GM19452 (cell line): ENCODE data around the gene GPR55.

Source experiments
- ATAC-seq: cut with Tn5 transposase; IDR thresholded peaks from one replicate; pipeline ENCODE4 v1.9.1; 2021; ENCODE audit not compliant: unreplicated experiment

The GPR55 gene

GRCh38 chr2:230886206-230886605, 38.8 kb downstream of the GPR55 start:
- no peak for ATAC-seq

GRCh38 chr2:230885463-230886130, 39.4 kb downstream of the GPR55 start:
- no peak for ATAC-seq

GRCh38 chr2:230881840-230882239, 43.2 kb downstream of the GPR55 start:
- no peak for ATAC-seq

DNA sequence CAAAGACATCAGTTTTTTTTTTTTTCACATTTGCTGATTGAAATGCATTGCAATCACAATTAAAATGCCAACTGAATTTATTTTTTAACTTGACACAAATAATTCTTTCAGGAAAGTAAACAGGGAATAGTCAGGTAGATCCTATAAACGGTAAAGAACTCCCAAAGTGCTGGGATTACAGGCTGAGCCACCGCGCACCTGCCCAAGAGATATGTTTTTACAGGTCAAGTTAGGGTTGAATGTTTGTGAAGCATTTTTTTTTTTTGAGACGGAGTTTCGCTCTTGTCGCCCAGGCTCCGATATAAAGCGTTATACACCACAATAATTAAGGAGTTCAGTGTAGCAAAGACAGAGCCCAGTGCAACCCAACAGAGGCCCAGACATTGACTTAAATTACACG, 45.2 kb downstream of the GPR55 start:
- ATAC-seq: no peak

- no peak for ATAC-seq
These were observed 45.7 kb downstream of the GPR55 start for GRCh38 chr2:230879271-230879882.

- no peak for ATAC-seq
These were observed 46.3 kb downstream of the GPR55 start for GRCh38 chr2:230878599-230879188.

DNA sequence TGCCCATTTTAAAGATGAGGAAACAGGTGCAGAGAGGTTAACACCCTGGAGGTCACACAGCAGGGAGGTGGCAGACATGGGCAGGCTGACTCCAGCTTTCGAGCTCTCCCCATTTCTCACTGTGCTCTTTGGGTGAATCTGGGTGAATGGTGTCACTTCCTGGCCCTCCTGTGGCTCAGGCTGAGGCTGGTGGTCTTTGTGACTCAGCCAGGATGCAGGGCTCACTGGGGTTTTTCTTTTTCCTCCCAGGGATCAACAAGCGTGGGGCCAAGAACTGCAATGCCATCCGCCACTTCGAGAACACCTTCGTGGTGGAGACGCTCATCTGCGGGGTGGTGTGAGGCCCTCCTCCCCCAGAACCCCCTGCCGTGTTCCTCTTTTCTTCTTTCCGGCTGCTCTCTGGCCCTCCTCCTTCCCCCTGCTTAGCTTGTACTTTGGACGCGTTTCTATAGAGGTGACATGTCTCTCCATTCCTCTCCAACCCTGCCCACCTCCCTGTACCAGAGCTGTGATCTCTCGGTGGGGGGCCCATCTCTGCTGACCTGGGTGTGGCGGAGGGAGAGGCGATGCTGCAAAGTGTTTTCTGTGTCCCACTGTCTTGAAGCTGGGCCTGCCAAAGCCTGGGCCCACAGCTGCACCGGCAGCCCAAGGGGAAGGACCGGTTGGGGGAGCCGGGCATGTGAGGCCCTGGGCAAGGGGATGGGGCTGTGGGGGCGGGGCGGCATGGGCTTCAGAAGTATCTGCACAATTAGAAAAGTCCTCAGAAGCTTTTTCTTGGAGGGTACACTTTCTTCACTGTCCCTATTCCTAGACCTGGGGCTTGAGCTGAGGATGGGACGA, 47.1 kb downstream of the GPR55 start:
- ATAC-seq: no peak

DNA sequence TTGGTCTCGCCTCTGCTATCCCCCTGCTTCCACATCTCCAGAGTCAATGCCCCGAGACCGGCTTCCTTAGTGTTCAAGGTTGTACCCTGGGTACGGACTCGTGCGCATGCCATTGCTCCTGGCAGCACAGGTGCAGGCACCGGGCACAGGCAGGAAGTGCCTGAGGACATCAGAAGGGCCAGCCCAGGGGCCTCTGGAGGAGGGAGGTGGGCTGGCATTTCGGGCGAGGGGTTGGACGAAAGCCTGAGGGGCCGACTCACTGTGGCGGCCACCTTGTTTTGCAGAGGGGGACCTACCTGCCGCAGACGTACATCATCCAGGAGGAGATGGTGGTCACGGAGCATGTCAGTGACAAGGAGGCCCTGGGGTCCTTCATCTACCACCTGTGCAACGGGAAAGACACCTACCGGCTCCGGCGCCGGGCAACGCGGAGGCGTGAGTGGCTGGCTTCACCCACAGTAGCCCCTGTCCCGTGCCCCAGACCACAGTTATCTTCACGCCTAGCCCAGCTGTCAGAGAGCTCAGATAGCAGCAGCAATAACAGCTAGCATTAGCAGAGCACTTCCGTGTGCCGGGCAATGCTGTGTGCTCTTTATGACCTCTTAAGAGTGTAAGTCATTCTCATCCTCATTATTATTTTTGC, 47.8 kb downstream of the GPR55 start:
- ATAC-seq: no peak

DNA sequence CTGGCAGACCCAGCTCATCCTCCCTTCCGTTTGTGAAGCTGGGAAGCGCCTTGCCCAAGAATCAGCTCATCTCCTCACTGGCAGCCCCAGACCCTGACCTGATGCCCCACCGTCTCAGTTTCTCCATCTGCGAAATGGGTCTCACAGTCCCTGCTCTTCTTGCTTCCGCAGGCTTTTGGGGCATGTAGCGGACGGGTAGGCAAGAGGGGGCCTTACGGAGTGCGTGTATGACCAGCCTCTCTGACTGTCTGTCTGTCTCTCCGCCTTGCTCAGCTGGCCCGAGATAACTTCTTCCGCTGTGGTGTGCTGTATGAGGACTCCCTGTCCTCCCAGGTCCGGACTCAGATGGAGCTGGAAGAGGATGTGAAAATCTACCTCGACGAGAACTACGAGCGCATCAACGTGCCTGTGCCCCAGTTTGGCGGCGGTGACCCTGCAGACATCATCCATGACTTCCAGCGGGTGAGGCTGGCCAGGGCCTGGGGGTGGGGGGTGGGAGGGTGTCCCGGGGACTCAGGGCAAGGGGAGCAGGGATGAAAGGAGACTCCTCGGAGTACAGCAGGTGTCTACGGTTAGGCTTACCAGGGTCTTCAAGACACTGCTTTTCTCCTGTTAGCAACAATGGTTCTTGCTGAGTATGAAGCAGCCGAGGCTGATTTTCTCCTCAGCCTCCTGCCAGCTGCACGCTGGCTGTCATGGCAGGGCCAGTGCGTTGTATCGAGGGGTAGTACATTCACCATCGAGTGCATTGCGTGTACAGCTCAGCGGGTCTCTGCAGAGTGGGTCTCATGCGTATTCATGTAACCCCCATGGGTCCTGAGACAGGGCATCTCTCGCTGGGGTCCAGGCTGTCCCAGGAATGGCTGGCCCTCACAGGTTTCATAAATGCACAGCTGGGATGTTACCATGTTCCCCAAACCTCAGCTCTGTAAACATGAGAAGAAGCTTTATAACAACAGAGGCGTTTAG, 49.4 kb downstream of the GPR55 start:
- no peak for ATAC-seq

- ATAC-seq: no peak
These were observed 50.2 kb downstream of the GPR55 start for GRCh38 chr2:230874876-230875275.

- no peak for ATAC-seq
These were observed 50.6 kb downstream of the GPR55 start for GRCh38 chr2:230874456-230874855.

- peak; percentile 67 for ATAC-seq
These were observed 51.2 kb downstream of the GPR55 start for GRCh38 chr2:230873661-230874401.

- peak; percentile 56 for ATAC-seq
These were observed 51.9 kb downstream of the GPR55 start for GRCh38 chr2:230872968-230873660.

- no peak for ATAC-seq
These were observed 52.7 kb downstream of the GPR55 start for GRCh38 chr2:230872151-230872967.

- no peak for ATAC-seq
These were observed 53.5 kb downstream of the GPR55 start for GRCh38 chr2:230871361-230872150.

DNA sequence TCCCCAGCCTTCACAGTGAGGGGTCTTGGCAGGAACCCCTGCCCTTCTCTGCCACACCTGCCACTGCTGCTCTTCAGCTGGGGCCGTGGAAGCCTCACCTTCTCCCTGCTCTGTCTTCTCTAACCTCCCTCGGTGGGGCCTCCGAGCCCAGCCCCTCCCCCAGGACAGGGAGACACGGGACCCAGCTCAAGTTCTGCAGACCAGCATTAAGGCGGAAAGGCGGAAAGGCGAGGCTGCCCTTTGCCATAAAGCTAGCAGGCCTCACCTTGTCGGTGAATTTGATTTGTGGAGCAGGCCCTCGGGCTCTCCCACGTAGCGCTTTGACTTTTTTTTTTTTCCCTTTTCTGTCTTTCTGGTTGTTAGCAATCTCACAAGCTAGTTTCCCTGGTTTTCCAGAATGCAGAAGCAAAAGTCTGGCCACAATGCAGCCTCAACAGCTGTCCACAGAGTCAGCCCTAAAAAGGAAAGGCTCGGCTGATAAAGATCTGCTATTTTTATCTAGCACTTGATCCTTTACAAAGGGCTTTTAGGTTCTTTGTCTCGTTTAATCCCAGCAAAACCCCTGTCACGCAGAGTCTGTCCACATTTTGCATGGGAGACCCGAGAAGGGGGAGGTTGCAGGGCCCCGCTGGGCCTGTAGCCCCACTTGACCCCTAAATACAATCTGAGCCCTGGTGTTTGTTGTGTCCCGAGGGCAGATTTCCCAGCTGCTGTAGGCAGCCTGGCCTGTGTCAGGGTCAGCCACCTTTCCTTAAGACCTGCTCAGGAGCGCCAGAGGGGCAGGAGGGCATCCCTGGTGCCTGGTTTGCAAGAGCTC, 54.3 kb downstream of the GPR55 start:
- no peak for ATAC-seq
